RKO (cell line): ENCODE data around the gene GSX2.
A peak's percentile ranks its signal among the peaks of the same experiment; 100 is the strongest.

ENCODE experiments used
- DNase-seq: peaks from one replicate; pipeline ENCODE4 v3.0.0-alpha.2; 2016; ENCODE audit warnings: low spot score

The GSX2 gene

GRCh38 chr4:54077812-54078211 is 22.2 kb upstream of the GSX2 start:
- DNase-seq, result peak; percentile 59

- DNase-seq, result peak; percentile 97
Observed at GRCh38 chr4:54082168-54082567, 17.8 kb upstream of the GSX2 start.

- DNase-seq, result peak; percentile 91
Observed at GRCh38 chr4:54085284-54085683, 14.7 kb upstream of the GSX2 start.

GRCh38 chr4:54089875-54090274 is 10.1 kb upstream of the GSX2 start:
- no peak for DNase-seq

DNA sequence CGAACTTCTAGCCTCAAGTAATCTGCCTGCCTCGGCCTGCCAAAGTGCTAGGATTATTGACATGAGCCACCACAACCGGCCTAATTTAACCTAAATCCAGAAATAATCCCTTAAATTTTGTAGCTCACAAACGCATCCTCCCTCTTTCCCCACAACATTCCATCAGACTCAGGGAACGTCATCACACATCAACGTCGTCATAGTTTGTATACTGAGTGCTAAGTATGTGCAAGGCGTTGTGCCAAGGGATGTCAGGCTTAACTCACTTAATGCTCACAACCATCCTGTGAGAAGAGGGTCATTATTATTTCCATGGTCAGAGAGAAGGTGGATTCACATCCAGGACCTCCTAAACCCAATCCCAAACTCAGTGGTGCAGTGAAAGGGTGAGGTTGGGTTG is 9.6 kb upstream of the GSX2 start:
- DNase-seq, result no peak

DNA sequence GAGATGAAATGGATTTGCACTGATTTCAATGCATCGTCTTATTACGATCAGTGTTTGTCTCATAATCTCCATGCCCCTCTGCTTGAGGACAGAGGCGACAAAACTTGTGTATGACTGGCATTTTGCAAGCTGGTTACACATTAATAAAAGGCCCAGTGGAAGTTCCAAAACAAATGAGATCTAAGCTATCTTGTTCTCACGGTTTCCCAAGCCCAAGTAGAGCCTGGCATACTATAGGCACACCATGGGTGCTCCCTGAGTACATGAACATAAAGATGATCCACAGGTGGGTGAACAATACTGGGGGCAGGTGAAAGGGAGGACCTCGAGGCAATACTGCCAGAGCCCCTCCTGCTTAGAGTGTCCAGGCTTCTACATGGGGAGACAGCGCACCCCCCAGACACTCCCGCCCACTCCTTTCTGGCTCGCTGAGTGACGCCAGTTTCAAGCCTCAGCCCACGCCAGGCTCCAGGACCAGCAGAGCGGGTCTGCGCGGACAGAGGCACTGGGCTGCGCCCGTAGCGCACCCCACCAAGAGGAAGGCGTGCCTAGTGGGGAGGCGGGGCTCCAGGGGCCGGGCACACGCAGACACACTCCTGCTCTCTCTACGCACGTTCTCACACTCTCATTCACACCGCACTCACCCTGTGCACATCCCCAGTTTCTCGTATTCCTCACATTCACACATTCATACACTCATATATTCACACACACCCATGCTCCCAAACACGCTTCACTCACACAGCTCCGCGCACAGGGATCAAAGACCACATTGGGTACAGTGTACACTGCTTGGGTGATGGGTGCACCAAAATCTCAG is 8.9 kb upstream of the GSX2 start:
- no peak for DNase-seq

- peak; percentile 81 for DNase-seq
Observed at GRCh38 chr4:54091637-54092404, 8.1 kb upstream of the GSX2 start.

- DNase-seq, result no peak
Observed at GRCh38 chr4:54092405-54093323, 7.3 kb upstream of the GSX2 start.

DNA sequence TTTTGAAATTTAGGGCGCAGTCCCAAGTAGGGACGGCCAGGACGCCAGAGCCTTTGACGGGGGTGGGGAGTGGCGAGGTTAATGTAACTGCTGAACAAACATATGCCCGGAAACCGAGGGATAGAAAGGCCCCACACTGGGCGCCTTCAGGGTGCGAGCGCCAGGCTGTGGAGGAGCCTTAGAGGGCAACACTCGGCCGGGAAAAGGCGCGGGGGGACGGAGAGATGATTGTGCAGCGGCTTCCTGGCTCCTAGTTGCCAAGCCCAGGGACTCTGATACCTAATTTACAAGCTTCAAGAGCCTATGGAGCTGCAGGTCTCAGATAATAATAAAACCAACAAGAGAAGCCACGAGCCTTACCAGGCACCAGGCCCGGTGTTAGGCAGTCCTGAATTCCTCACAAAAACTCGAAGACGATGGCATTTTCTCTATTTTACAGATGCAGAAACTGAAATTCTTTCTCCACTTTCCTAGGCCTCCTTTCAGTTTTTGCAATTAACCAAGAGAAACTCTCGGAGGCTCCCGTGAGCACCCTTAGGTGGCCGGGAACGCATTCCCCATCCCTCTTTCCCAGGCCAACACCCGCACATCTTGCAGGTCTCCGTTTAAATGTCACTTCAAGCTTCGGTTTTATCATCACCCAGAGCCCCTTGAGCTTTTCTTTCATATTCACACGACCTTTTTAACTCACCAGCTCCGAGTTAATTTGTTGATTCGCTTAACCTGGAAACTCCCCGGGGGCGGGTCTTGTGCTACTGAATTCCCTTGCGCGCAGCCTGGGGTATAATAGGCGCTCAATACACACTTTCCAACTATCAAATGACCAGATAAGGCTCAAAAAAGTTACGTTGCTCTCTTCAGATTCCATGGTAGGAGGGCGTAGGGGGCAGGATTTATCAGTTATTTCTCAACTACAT is 6.4 kb upstream of the GSX2 start:
- DNase-seq, result no peak

GRCh38 chr4:54094451-54094850 is 5.5 kb upstream of the GSX2 start:
- no peak for DNase-seq

- DNase-seq, result no peak
Observed at GRCh38 chr4:54095110-54095825, 4.7 kb upstream of the GSX2 start.

- no peak for DNase-seq
Observed at GRCh38 chr4:54096295-54096962, 3.5 kb upstream of the GSX2 start.

DNA sequence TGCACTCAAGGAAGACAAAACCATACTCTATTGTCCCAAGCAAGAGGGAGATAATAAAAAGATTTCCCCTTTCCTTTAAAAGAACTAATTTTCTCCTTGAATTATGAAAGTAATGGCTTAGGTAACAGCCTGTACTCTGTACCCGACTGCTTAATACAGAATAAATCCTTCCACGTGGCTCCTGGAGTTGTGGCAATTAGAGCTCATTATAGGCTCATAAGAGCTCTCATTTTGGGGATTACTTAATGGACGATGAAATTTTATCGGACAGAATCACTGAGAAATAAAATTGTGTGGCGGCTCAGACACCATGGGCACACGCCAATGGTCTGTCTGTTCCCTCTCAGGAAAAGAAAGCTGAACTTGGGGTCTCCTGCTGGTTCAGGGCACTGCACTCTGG is 2.8 kb upstream of the GSX2 start:
- DNase-seq, result no peak

- DNase-seq, result no peak
Observed at GRCh38 chr4:54098375-54098774, 1.6 kb upstream of the GSX2 start.

DNA sequence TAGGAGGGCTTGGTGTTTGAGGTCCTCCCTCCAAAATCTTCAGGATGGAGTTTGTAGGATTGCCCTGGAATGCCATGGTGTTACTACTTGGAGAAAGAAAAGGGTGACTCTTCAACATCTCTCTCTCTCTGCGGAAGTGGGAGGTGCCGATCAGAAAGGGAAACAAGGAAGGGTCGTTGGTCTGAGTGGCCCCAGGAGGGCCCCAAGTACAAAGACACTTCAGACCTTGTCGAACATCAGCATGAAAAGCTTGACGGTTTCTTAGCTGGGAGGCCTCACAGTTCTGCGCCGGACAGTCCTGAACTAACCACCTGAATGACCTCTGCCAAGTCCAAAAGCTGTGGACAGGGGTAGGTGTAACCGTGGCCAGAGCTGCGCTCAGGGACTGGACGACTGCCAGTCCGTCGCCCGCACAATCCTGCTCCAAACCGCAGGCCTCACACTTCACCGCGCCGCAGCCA is 646 bp upstream of the GSX2 start:
- DNase-seq, result no peak

- no peak for DNase-seq
Observed at GRCh38 chr4:54100595-54101189, 729 bp downstream of the GSX2 start.

GRCh38 chr4:54101190-54102041 is 1.5 kb downstream of the GSX2 start:
- DNase-seq, result no peak

DNA sequence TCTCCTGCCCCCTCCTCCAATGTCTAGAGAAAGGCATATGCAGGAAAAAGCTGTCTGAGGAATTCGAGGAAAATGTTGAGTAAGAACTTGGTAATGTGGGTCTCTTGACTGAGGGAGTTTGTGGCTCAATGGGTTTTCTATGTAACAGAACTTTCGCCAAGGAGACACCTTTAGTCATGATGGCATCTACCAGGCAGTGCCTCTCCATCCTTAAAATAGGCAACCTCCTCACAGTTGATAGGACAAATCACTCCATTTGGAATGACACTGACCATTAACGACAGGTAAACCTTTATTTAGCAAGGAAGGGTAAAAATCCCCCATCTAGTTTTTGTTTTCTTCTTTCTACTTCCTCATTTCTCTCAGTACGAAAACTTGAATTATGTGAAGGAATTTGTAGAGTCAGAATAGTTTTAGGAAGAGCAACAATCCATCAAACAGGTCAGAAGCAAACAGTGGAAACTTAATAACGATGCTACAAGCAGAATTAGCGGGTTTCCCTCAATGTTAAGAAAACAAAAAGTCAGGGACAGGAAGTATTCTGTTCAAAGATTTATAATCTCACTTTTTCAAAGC is 2.7 kb downstream of the GSX2 start:
- no peak for DNase-seq
